T47D (cell line): ENCODE data around the gene CLEC4G.

Experiments
- DNase-seq, 2 experiments: peaks; one replicate each; pipeline versions ENCODE4 v3.0.0 to v3.0.0-alpha.2; 2011 to 2012; ENCODE audit warnings: low read depth in 1 of 2, low spot score in 1 of 2
- JUND ChIP-seq: IDR thresholded peaks from 2 replicates; pipeline ENCODE4 v1.6.1; 2012; ENCODE audit warnings: low read depth
- in situ Hi-C: cut with HindIII; loops from 2 replicates; pipeline ENCODE4 v1.10.0; 2016; ENCODE audit warnings: low sequenced_read_pairs, low pct_unique_long_range_greater_than_20kb

CLEC4G gene

GRCh38 chr19:7706188-7706954 is 25.5 kb downstream of the CLEC4G start:
- no peak for DNase-seq
- TF ChIP-seq JUND = no peak
- in situ Hi-C loops = no loop called here

- no peak for DNase-seq
- in situ Hi-C loops = no loop called here
- TF ChIP-seq JUND = no peak
Observed at GRCh38 chr19:7705387-7706187, 26.3 kb downstream of the CLEC4G start.

GRCh38 chr19:7704280-7705060 is 27.4 kb downstream of the CLEC4G start:
- no peak for DNase-seq
- no peak for TF ChIP-seq JUND
- in situ Hi-C loops = no loop called here

- in situ Hi-C loops = no loop called here
- no peak for TF ChIP-seq JUND
- peak in 1 of 2 experiments; percentile 30 for DNase-seq
Observed at GRCh38 chr19:7703332-7703731, 28.6 kb downstream of the CLEC4G start.

GRCh38 chr19:7701654-7702457 is 30.1 kb downstream of the CLEC4G start, which contains the start of gene FCER2:
FCER2 (minus strand) TSS chr19:7702131; CDS start chr19:7699760, 2,371 bp downstream.
- in situ Hi-C loops = no loop called here
- TF ChIP-seq JUND = no peak
- no peak for DNase-seq

- no peak for TF ChIP-seq JUND
- in situ Hi-C loops = no loop called here
- DNase-seq = no peak
Observed at GRCh38 chr19:7701049-7701653, 30.8 kb downstream of the CLEC4G start.

GRCh38 chr19:7699417-7700401 is 32.2 kb downstream of the CLEC4G start:
- in situ Hi-C loops = no loop called here
- TF ChIP-seq JUND = no peak
- DNase-seq = no peak

GRCh38 chr19:7699003-7699402 is 32.9 kb downstream of the CLEC4G start:
- in situ Hi-C loops = no loop called here
- DNase-seq = no peak
- TF ChIP-seq JUND = no peak

- TF ChIP-seq JUND = no peak
- no peak for DNase-seq
- in situ Hi-C loops = no loop called here
Observed at GRCh38 chr19:7698583-7698982, 33.3 kb downstream of the CLEC4G start.

- no peak for TF ChIP-seq JUND
- in situ Hi-C loops = no loop called here
- DNase-seq = no peak
Observed at GRCh38 chr19:7697721-7698287, 34.1 kb downstream of the CLEC4G start.
